T-cell (primary cell): ENCODE measurements around the gene TMEM82. TPM values are rescaled to one million over a fixed set of nuclear protein-coding genes. Genes with fewer than 3 reads are reported as not detected.

Experiments
- ATAC-seq, 4 experiments: fragments of 200-7000 bp in 3 of 4; fragments of 150-1000 bp in 1 of 4; cut with Tn5 transposase; replicated peaks in 1 of 4; 1 replicate in 3 of 4; 2 replicates in 1 of 4; pipeline ENCODE4 v1.10.0; 2021; ENCODE audit warnings: moderate library complexity in 3 of 4, mild to moderate bottlenecking in 2 of 4, moderate number of reproducible peaks in 1 of 4
- CTCF ChIA-PET, 2 donors: fragments of 300-600 bp; sonication (Branson Sonifier 250); formaldehyde crosslinking; loops; one replicate each; lab custom pipeline; 2022; ENCODE audit warnings: antibody characterized with exemption in 2 of 2; lab: Charles Lee
- POLR2A ChIA-PET, 2 donors: fragments of 300-600 bp; sonication (Branson Sonifier 250); formaldehyde crosslinking; loops; one replicate each; lab custom pipeline; 2022; ENCODE audit warnings: antibody characterized with exemption in 2 of 2; lab: Charles Lee
- DNase-seq, 35 experiments: peaks; one replicate each; pipeline versions ENCODE4 v3.0.0 to v3.0.0-alpha.2; 2013 to 2023
- H3K27ac ChIP-seq: one replicate; pipeline ENCODE4 v1.5.1; 2013; ENCODE audit warnings: low read length
- H3K27me3 ChIP-seq, 2 experiments: replicated peaks in 1 of 2; 1 replicate in 1 of 2; 2 replicates in 1 of 2; pipeline versions ENCODE4 v1.6.1 to v1.7.0; 2013; ENCODE audit warnings: low read length in 1 of 2, mixed read lengths in 1 of 2; ENCODE audit not compliant: control insufficient read depth in 2 of 2, insufficient read depth in 2 of 2; ENCODE audit errors: extremely low read depth in 1 of 2
- H3K36me3 ChIP-seq, 2 donors: 1 replicate in 1 of 2; 2 replicates in 1 of 2; pipeline versions ENCODE4 v1.6.1 to v1.7.0; 2013; ENCODE audit warnings: low read length in 1 of 2; ENCODE audit not compliant: control insufficient read depth in 2 of 2, insufficient read depth in 1 of 2; ENCODE audit errors: extremely low read depth in 1 of 2
- H3K4me1 ChIP-seq, 2 experiments: 1 replicate in 1 of 2; 2 replicates in 1 of 2; pipeline versions ENCODE4 v1.6.1 to v1.7.0; 2013; ENCODE audit warnings: low read length in 2 of 2, mixed read lengths in 1 of 2; ENCODE audit not compliant: insufficient read depth in 2 of 2, control insufficient read depth in 1 of 2; ENCODE audit errors: extremely low read depth in 1 of 2
- H3K4me3 ChIP-seq, 2 donors: 1 replicate in 1 of 2; 2 replicates in 1 of 2; pipeline versions ENCODE4 v1.5.1 to v1.7.0; 2013; ENCODE audit warnings: mild to moderate bottlenecking in 2 of 2, low read length in 1 of 2, moderate library complexity in 1 of 2; ENCODE audit not compliant: control insufficient read depth in 1 of 2; ENCODE audit errors: extremely low read depth in 1 of 2
- H3K9me3 ChIP-seq: 2 replicates; pipeline ENCODE4 v1.7.0; 2013
- H3K27ac Mint-ChIP-seq, 2 donors: one replicate each; pipeline ENCODE4 v1.8.0; 2020 to 2021; ENCODE audit warnings: mild to moderate bottlenecking in 2 of 2, mixed read lengths in 2 of 2
- H3K27me3 Mint-ChIP-seq, 2 donors: one replicate each; pipeline ENCODE4 v1.8.0; 2021 to 2022; ENCODE audit warnings: mixed read lengths in 2 of 2
- H3K36me3 Mint-ChIP-seq: one replicate; pipeline ENCODE4 v1.8.0; 2021; ENCODE audit warnings: mixed read lengths
- H3K4me1 Mint-ChIP-seq, 3 donors: one replicate each; pipeline ENCODE4 v1.8.0; 2020 to 2022; ENCODE audit warnings: mixed read lengths in 3 of 3, mild to moderate bottlenecking in 1 of 3
- H3K4me3 Mint-ChIP-seq, 3 donors: one replicate each; pipeline ENCODE4 v1.8.0; 2020 to 2022; ENCODE audit warnings: mild to moderate bottlenecking in 3 of 3, mixed read lengths in 3 of 3, moderate library complexity in 3 of 3
- H3K9me3 Mint-ChIP-seq, 3 donors: one replicate each; pipeline ENCODE4 v1.8.0; 2020 to 2022; ENCODE audit warnings: mixed read lengths in 3 of 3
- WGBS: methylation state at CpG from one replicate; pipeline ENCODE4 v1.1.5; 2013; ENCODE audit warnings: missing lambda C conversion rate; ENCODE audit not compliant: insufficient coverage; 5-methylcytosine and 5-hydroxymethylcytosine counted together
- total RNA-seq, 35 experiments: library from RNA in 6 of 35; stranded (reverse) in 6 of 35; fragments of 120-200 nt in 1 of 35; gene quantifications; one replicate each; pipeline versions ENCODE4 v1.2.1 to v1.2.4 and lab custom pipeline; 2013 to 2026

Gene TMEM82
- total RNA-seq, 5 donors from 2014 or later (not counting 1 experiment from before 2014, with no cell fraction given): not detected

GRCh38 chr1:15770313-15770962, 28.1 kb downstream of the TMEM82 start:
- H3K9me3 Mint-ChIP-seq: no peaks in the 10 kb centered on the region
- DNase-seq (no peak), ATAC-seq (no peak)
- no peaks in the 10 kb centered on the region for H3K9me3 ChIP-seq
- H3K4me1 ChIP-seq: no peaks in the 10 kb centered on the region
- CTCF ChIA-PET: no interaction called here
- 86% methylated on average over 12 of the region's 14 CpGs for WGBS
- H3K4me1 Mint-ChIP-seq: no peaks in the 10 kb centered on the region
- H3K36me3 Mint-ChIP-seq: no peaks in the 10 kb centered on the region
- H3K4me3 ChIP-seq: no peak overlapping the region
- POLR2A ChIA-PET: no interaction called here
- peaks cover 9 to 19% of the 10 kb centered on the region in 2 donors for H3K27me3 Mint-ChIP-seq
- H3K36me3 ChIP-seq: no peaks in the 10 kb centered on the region
- H3K27me3 ChIP-seq: peaks cover 0 to 46% of the 10 kb centered on the region in 2 experiments
- H3K27ac Mint-ChIP-seq: no peak overlapping the region
- H3K4me3 Mint-ChIP-seq: no peak overlapping the region
- H3K27ac ChIP-seq: no peak overlapping the region

- H3K4me1 Mint-ChIP-seq: no peaks in the 10 kb centered on the region
- no peaks in the 10 kb centered on the region for H3K9me3 Mint-ChIP-seq
- no peaks in the 10 kb centered on the region for H3K4me1 ChIP-seq
- H3K27ac ChIP-seq: no peak overlapping the region
- peaks cover 9 to 14% of the 10 kb centered on the region in 2 donors for H3K27me3 Mint-ChIP-seq
- H3K27ac Mint-ChIP-seq: no peak overlapping the region
- H3K36me3 ChIP-seq: no peaks in the 10 kb centered on the region
- ATAC-seq (no peak), DNase-seq (no peak)
- H3K4me3 ChIP-seq: no peak overlapping the region
- no peaks in the 10 kb centered on the region for H3K9me3 ChIP-seq
- peaks cover 0 to 40% of the 10 kb centered on the region in 2 experiments for H3K27me3 ChIP-seq
- CTCF ChIA-PET: no interaction called here
- POLR2A ChIA-PET: no interaction called here
- no peak overlapping the region for H3K4me3 Mint-ChIP-seq
- WGBS: 69% methylated on average over 4 of the region's 6 CpGs
- H3K36me3 Mint-ChIP-seq: no peaks in the 10 kb centered on the region
Observed at GRCh38 chr1:15771836-15772515, 29.7 kb downstream of the TMEM82 start.

GRCh38 chr1:15775706-15776105, 33.4 kb downstream of the TMEM82 start:
- CTCF ChIA-PET: no interaction called here
- POLR2A ChIA-PET: no interaction called here
- no peaks in the 10 kb centered on the region for H3K36me3 Mint-ChIP-seq
- Histone ChIP-seq H3K27me3 (peaks cover 0 to 28% of the 10 kb centered on the region in 2 experiments), H3K4me3 (no peak overlapping the region), H3K4me1 (no peaks in the 10 kb centered on the region), H3K27ac (no peak overlapping the region), H3K36me3 (no peaks in the 10 kb centered on the region), H3K9me3 (no peaks in the 10 kb centered on the region)
- DNase-seq: no peak
- 80% methylated on average over 1 of the region's 2 CpGs for WGBS
- H3K27me3 Mint-ChIP-seq: peaks cover 9 to 14% of the 10 kb centered on the region in 2 donors
- no peak for ATAC-seq
- no peaks in the 10 kb centered on the region for H3K9me3 Mint-ChIP-seq
- no peak overlapping the region for H3K4me3 Mint-ChIP-seq
- H3K27ac Mint-ChIP-seq: no peak overlapping the region
- H3K4me1 Mint-ChIP-seq: no peaks in the 10 kb centered on the region

GRCh38 chr1:15777909-15778707, 35.8 kb downstream of the TMEM82 start:
- H3K27ac Mint-ChIP-seq: no peak overlapping the region
- peaks cover 0 to 2% of the 10 kb centered on the region in 2 donors for H3K27me3 Mint-ChIP-seq
- no peaks in the 10 kb centered on the region for H3K4me1 Mint-ChIP-seq
- Histone ChIP-seq H3K4me1 (no peaks in the 10 kb centered on the region), H3K9me3 (no peaks in the 10 kb centered on the region), H3K27me3 (peaks cover 0 to 16% of the 10 kb centered on the region in 2 experiments), H3K4me3 (no peak overlapping the region), H3K36me3 (no peaks in the 10 kb centered on the region), H3K27ac (no peak overlapping the region)
- ChIA-PET CTCF (interaction anchor here in 1 of 2 donors (0.7 kb wide), 1 partner anchor 18 kb away, joined by 4 read pairs; no protein-coding TSS in a partner anchor), POLR2A (interaction anchor here in 1 of 2 donors (1.0 kb wide), 1 partner anchor 10 kb away, joined by 10 read pairs; no protein-coding TSS in a partner anchor)
- no peak overlapping the region for H3K4me3 Mint-ChIP-seq
- H3K9me3 Mint-ChIP-seq: no peaks in the 10 kb centered on the region
- ATAC-seq: no peak
- H3K36me3 Mint-ChIP-seq: no peaks in the 10 kb centered on the region
- no peak for DNase-seq
- 100% methylated on average over 2 of the region's 7 CpGs for WGBS

GRCh38 chr1:15785683-15786082, 43.4 kb downstream of the TMEM82 start:
- DNase-seq (no peak), ATAC-seq (no peak)
- no peaks in the 10 kb centered on the region for H3K4me1 ChIP-seq
- H3K9me3 Mint-ChIP-seq: no peaks in the 10 kb centered on the region
- H3K4me1 Mint-ChIP-seq: no peaks in the 10 kb centered on the region
- H3K4me3 ChIP-seq: no peak overlapping the region
- peaks cover 0 to 27% of the 10 kb centered on the region in 2 experiments for H3K27me3 ChIP-seq
- peaks cover 6 to 10% of the 10 kb centered on the region in 2 donors for H3K27me3 Mint-ChIP-seq
- H3K27ac ChIP-seq: no peak overlapping the region
- ChIA-PET POLR2A (no interaction called here), CTCF (interaction anchor here in 1 of 2 donors (0.6 kb wide), 1 partner anchor 62 kb away, joined by 4 read pairs; the partner anchor contains the start of gene SPEN)
- WGBS: 100% methylated on average over 1 of the region's 8 CpGs
- H3K36me3 ChIP-seq: no peaks in the 10 kb centered on the region
- H3K36me3 Mint-ChIP-seq: no peaks in the 10 kb centered on the region
- no peak overlapping the region for H3K27ac Mint-ChIP-seq
- H3K9me3 ChIP-seq: no peaks in the 10 kb centered on the region
- no peak overlapping the region for H3K4me3 Mint-ChIP-seq

- Histone ChIP-seq H3K9me3 (no peaks in the 10 kb centered on the region), H3K4me1 (no peaks in the 10 kb centered on the region), H3K4me3 (no peak overlapping the region), H3K27ac (no peak overlapping the region), H3K36me3 (no peaks in the 10 kb centered on the region), H3K27me3 (peaks cover 0 to 30% of the 10 kb centered on the region in 2 experiments)
- WGBS: 91% methylated on average over 9 of the region's 10 CpGs
- no peak overlapping the region for H3K4me3 Mint-ChIP-seq
- H3K36me3 Mint-ChIP-seq: no peaks in the 10 kb centered on the region
- ATAC-seq (no peak), DNase-seq (no peak)
- ChIA-PET POLR2A (no interaction called here), CTCF (no interaction called here)
- no peaks in the 10 kb centered on the region for H3K9me3 Mint-ChIP-seq
- no peaks in the 10 kb centered on the region for H3K4me1 Mint-ChIP-seq
- peaks cover 9 to 14% of the 10 kb centered on the region in 2 donors for H3K27me3 Mint-ChIP-seq
- no peak overlapping the region for H3K27ac Mint-ChIP-seq
Observed at GRCh38 chr1:15786581-15786980, 44.3 kb downstream of the TMEM82 start.
